Ecto neural progenitor cell (in vitro differentiated cells): ENCODE measurements around the gene PLEKHG2.
"Not testable (repeated sequence)": the region's sequence is repeated elsewhere in the genome, so short reads cannot be mapped to it uniquely, and the experiment has no call there.

Experiments used
- DNase-seq: peaks from one replicate; pipeline ENCODE4 v3.0.0-alpha.2; 2018; ENCODE audit warnings: low spot score

PLEKHG2 gene

GRCh38 chr19:39412100-39412866 lies at the start of gene PLEKHG2:
TSS of gene PLEKHG2 (plus strand) at chr19:39412669. CDS start at chr19:39414087, 1,418 bp downstream.
- DNase-seq: peak; percentile 100

- no peak for DNase-seq
Measured at GRCh38 chr19:39362682-39363657, 49.5 kb upstream of the PLEKHG2 start.

GRCh38 chr19:39363901-39364457 lies 48.5 kb upstream of the PLEKHG2 start:
- DNase-seq: no peak

GRCh38 chr19:39365531-39365930 lies 46.9 kb upstream of the PLEKHG2 start:
- no peak for DNase-seq

- no peak for DNase-seq
Measured at GRCh38 chr19:39369200-39369599, 43.3 kb upstream of the PLEKHG2 start.

GRCh38 chr19:39370735-39371134 lies 41.7 kb upstream of the PLEKHG2 start:
- no peak for DNase-seq

GRCh38 chr19:39372047-39372802 lies 40.2 kb upstream of the PLEKHG2 start:
- no peak for DNase-seq

GRCh38 chr19:39372941-39373340 lies 39.5 kb upstream of the PLEKHG2 start:
- no peak for DNase-seq

- DNase-seq: no peak
Measured at GRCh38 chr19:39375929-39376328, 36.5 kb upstream of the PLEKHG2 start.

DNA sequence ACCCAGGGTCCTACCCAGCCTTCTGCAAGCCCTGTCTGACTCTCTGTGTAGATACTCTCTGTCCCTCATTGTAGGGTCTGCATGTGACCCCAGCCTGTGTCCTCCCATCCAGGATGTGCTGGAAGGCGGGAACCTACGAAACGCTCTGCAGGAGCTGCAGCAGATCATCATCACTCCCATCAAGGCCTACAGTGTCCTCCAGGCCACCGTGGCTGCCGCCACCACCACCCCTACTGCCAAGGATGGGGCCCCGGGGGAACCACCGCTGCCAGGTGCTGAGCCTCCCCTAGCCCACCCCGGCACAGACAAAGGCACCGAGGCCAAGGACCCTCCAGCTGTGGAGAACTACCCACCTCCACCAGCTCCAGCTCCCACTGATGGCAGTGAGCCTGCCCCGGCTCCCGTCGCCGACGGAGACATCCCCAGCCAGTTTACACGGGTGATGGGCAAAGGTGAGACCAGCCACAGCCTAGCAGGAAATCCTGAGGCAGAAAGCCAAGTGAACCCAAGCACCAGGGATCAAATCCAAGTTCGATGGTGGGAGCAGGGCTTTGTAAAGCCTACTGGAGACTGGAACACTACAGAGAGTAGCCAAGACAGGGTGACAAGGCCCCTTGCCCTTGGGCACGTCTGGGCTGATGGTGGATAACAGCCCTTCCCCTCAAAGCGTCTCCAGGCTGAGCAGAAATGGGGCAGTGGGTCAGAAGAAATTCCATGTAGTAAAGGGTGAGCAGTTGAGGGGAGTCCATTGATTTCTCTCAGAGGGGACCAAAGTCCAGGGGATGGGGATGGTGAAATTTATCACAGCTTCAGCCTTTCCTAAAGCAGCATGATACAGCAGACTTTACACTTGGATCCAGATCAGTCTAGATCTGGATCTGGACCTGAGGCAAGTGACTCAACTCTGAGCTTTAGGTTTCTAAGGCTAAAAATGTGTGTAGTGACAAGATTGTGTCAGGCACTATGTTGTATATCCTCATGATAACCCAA lies 34.8 kb upstream of the PLEKHG2 start:
- DNase-seq: no peak

GRCh38 chr19:39379366-39379765 lies 33.1 kb upstream of the PLEKHG2 start:
- not testable (repeated sequence) for DNase-seq

GRCh38 chr19:39379865-39380396 lies 32.5 kb upstream of the PLEKHG2 start:
- no peak for DNase-seq

- DNase-seq: no peak
Measured at GRCh38 chr19:39380521-39381502, 31.7 kb upstream of the PLEKHG2 start.

GRCh38 chr19:39381910-39382611 lies 30.4 kb upstream of the PLEKHG2 start:
- DNase-seq: no peak

GRCh38 chr19:39382991-39383828 lies 29.3 kb upstream of the PLEKHG2 start:
- no peak for DNase-seq

DNA sequence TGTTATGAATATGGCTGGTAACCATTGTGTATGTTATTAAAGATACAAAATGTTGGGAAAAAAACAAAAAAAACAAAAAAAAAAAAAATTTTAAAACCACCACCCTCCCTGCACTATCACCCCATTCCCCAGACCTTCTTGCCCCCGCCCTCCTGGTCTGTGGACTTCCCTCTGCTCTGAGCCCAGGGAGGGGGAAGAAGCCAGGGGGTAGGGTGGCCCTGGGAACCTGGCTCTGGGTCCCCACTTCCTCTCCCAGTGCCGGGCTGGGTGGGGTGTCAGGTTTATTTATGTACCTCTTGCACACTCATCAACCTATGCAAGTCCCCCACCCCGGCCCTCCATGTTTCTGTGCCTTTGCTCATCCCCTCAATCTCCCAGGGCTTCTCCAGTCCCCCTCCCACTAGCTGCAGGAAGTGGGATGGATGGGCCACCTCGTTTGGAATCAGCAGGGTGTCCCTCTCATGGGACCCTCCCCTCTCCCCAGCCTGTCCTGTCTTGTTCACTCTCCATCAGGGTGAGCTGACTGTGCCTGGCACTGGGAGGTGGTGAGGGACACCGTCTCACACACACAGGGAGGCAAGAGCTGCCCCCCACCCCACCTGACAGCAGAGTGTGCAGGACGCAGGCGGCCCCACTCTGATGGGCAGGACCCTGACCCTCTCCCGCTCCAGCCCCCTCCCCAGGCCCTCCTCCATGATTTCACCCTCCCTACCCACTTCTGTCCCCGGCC lies 27.5 kb upstream of the PLEKHG2 start:
- no peak for DNase-seq
